Measurements from ENCODE around the gene CCDC15.

- TF ChIP-seq CTCF (tag by site-specific recombination; IDR thresholded peaks at IDR 0.05): no peak
- no peak for TF ChIP-seq ZNF239 (tag by site-specific recombination; IDR thresholded peaks at IDR 0.05)
- no peak for TF ChIP-seq ZNF184 (tag by site-specific recombination; IDR thresholded peaks at IDR 0.05)
- no peak for TF ChIP-seq TCF7L2 (IDR thresholded peaks at IDR 0.05; ENCODE audit: borderline replicate concordance, low read depth, low read length)
- TF ChIP-seq ZNF488 (tag by site-specific recombination; IDR thresholded peaks at IDR 0.05): no peak
- TF ChIP-seq REST (tag by site-specific recombination; IDR thresholded peaks at IDR 0.05): no peak
- no peak for TF ChIP-seq SP2 (tag by site-specific recombination; IDR thresholded peaks at IDR 0.05)
- no peak for TF ChIP-seq ZNF266 (tag by site-specific recombination; IDR thresholded peaks at IDR 0.05; ENCODE audit: low read depth)
- TF ChIP-seq ZNF121 (tag by site-specific recombination; IDR thresholded peaks at IDR 0.05): no peak
- no peak for TF ChIP-seq KLF7 (tag by site-specific recombination; IDR thresholded peaks at IDR 0.05; ENCODE audit: borderline replicate concordance)
- TF ChIP-seq ZNF777 (tag by site-specific recombination; IDR thresholded peaks at IDR 0.05; ENCODE audit: borderline replicate concordance): no peak
- TF ChIP-seq ZNF510 (tag by site-specific recombination; IDR thresholded peaks at IDR 0.05; ENCODE audit: insufficient replicate concordance): no peak
- TF ChIP-seq TSHZ1 (tag by site-specific recombination; IDR thresholded peaks at IDR 0.05; ENCODE audit: borderline replicate concordance): no peak
- TF ChIP-seq ZNF600 (tag by site-specific recombination; IDR thresholded peaks at IDR 0.05): no peak
Observed at GRCh38 chr11:124946735-124947141, 7.3 kb upstream of the CCDC15 start.

All from HEK293 (cell line).